Neural progenitor cell (in vitro differentiated cells): ENCODE measurements around the gene ZNF654.

ENCODE experiments used
- EZH2 ChIP-seq: fragments of 200-600 bp; sonication (generic); IDR thresholded peaks from 2 replicates; pipeline ENCODE4 v1.6.1; 2017; ENCODE audit warnings: antibody characterized with exemption, mild to moderate bottlenecking, moderate library complexity
- TF ChIP-seq, protein P1 (sequence below): fragments of 200-600 bp; sonication (generic); IDR thresholded peaks from 2 replicates; pipeline ENCODE4 v1.5.1; 2017; ENCODE audit warnings: antibody characterized with exemption, mild to moderate bottlenecking

DNA sequence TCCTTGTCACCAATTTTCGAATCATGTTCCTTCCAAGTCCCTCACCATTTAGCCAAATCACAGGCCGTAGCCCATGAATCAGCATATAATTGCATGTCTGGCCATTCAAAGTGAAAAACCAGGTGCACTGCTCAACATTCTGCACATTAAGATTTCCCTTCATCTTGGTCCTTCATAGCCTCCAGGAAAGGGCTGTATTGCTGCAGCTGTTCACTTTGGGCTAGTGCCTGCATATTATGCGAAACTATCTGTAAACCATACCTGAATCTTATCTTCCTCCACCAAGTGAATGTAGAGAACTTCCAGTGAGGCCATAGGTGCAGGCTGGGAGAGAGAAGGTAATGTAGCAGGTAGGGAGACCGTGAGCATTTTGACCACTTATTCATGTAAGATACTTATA is 18.5 kb upstream of the ZNF654 start:
- TF ChIP-seq, protein P1, sequence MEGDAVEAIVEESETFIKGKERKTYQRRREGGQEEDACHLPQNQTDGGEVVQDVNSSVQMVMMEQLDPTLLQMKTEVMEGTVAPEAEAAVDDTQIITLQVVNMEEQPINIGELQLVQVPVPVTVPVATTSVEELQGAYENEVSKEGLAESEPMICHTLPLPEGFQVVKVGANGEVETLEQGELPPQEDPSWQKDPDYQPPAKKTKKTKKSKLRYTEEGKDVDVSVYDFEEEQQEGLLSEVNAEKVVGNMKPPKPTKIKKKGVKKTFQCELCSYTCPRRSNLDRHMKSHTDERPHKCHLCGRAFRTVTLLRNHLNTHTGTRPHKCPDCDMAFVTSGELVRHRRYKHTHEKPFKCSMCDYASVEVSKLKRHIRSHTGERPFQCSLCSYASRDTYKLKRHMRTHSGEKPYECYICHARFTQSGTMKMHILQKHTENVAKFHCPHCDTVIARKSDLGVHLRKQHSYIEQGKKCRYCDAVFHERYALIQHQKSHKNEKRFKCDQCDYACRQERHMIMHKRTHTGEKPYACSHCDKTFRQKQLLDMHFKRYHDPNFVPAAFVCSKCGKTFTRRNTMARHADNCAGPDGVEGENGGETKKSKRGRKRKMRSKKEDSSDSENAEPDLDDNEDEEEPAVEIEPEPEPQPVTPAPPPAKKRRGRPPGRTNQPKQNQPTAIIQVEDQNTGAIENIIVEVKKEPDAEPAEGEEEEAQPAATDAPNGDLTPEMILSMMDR = no peak
- TF ChIP-seq EZH2 = no peak
